ENCODE data around the gene OPTC. TPM values are rescaled to one million over a fixed set of nuclear protein-coding genes. Genes with fewer than 3 reads are reported as not detected.

OPTC gene
- total and polyA plus RNA-seq, 8 donors: not detected

GRCh38 chr1:203556047-203556851 lies 62.3 kb downstream of the OPTC start:
- Histone ChIP-seq H3K27me3 (no peaks in the 10 kb centered on the region), H3K4me3 (no peak overlapping the region), H3K27ac (no peak overlapping the region), H3K9me3 (no peaks in the 10 kb centered on the region), H3K36me3 (no peaks in the 10 kb centered on the region), H3K4me1 (no peaks in the 10 kb centered on the region)
- intact Hi-C loops (cut with DNase I): no loop called here
- FAIRE-seq: no peak
- 74% methylated on average over 16 of the region's 16 CpGs for WGBS, 2 donors
- ATAC-seq: peak in 2 of 4 donors; percentile 13 to 28
- DNase-seq: peak in 1 of 6 donors; percentile 15
- TF ChIP-seq CTCF (IDR thresholded peaks at IDR 0.05): no peak

- intact Hi-C loops (cut with DNase I): no loop called here
- Histone ChIP-seq H3K4me3 (no peak overlapping the region), H3K36me3 (no peaks in the 10 kb centered on the region), H3K27ac (no peak overlapping the region), H3K4me1 (no peaks in the 10 kb centered on the region), H3K27me3 (no peaks in the 10 kb centered on the region), H3K9me3 (no peaks in the 10 kb centered on the region)
- 87 to 90% methylated on average over 7 of the region's 7 CpGs for WGBS, 2 donors
- DNase-seq (no peak), ATAC-seq (peak in 2 of 4 donors; percentile 26 to 30), FAIRE-seq (no peak)
- no peak for TF ChIP-seq CTCF (IDR thresholded peaks at IDR 0.05)
These were observed 63.4 kb downstream of the OPTC start for GRCh38 chr1:203557390-203557789.

GRCh38 chr1:203558064-203558760 lies 64.3 kb downstream of the OPTC start:
- ATAC-seq (peak; percentile 35 to 68 (median 62)), DNase-seq (peak in 1 of 6 donors; percentile 12), FAIRE-seq (no peak)
- no peaks in the 10 kb centered on the region for H3K36me3 ChIP-seq
- no peak overlapping the region for H3K27ac ChIP-seq
- H3K9me3 ChIP-seq: no peaks in the 10 kb centered on the region
- TF ChIP-seq CTCF (IDR thresholded peaks at IDR 0.05): no peak
- H3K4me1 ChIP-seq: no peaks in the 10 kb centered on the region
- WGBS, 2 donors: 62 to 65% methylated on average over 5 of the region's 5 CpGs
- no peak overlapping the region for H3K4me3 ChIP-seq
- intact Hi-C loops (cut with DNase I): no loop called here
- no peaks in the 10 kb centered on the region for H3K27me3 ChIP-seq

Other genes with a start within 250 kb of the OPTC start
- 100 to 1,000 TPM in 5 of 6 donors, 10 to 100 TPM in 1; 83.1 to 452 (median 192) TPM for gene BTG2, start 188.6 kb upstream of the OPTC start, total RNA-seq
- 100 to 1,000 TPM; 143 to 197 TPM for gene BTG2, start 188.6 kb upstream of the OPTC start, polyA plus RNA-seq
- 10 to 100 TPM in 4 of 6 donors, 1 to 10 TPM in 2; 4.3 to 14.6 (median 11.1) TPM for gene FMOD, start 143.0 kb upstream of the OPTC start, total RNA-seq
- gene FMOD, start 143.0 kb upstream of the OPTC start, polyA plus RNA-seq: 1 to 10 TPM; 3.8 to 6.5 TPM
- 1 to 10 TPM; 1.2 to 6.6 (median 2.4) TPM for gene PRELP, start 18.3 kb upstream of the OPTC start, total RNA-seq
- 1 to 10 TPM; 3.4 to 4.1 TPM for gene PRELP, start 18.3 kb upstream of the OPTC start, polyA plus RNA-seq
- gene ATP2B4, start 132.7 kb downstream of the OPTC start, total RNA-seq: 10 to 100 TPM; 14.0 to 40.5 (median 15.0) TPM
- 10 to 100 TPM; 13.8 to 19.3 TPM for gene ATP2B4, start 132.7 kb downstream of the OPTC start, polyA plus RNA-seq